ENCODE data around the gene NR2F2. TPM values are rescaled to one million over a fixed set of nuclear protein-coding genes. Genes with fewer than 3 reads are reported as not detected.

Gene NR2F2
- polyA plus RNA-seq, 1 donor (not counting 4 experiments of a cell fraction or from before 2014, with no cell fraction given) = 19.5 TPM

GRCh38 chr15:96312641-96313335, 17.7 kb upstream of the NR2F2 start:
- dilution Hi-C loops (cut with MboI; ENCODE audit: extremely low pct_ligation_motif_present, low sequenced_read_pairs) = no loop called here
- TF ChIP-seq CTCF (optimal IDR thresholded peaks at IDR 0.05 in 1 of 3, IDR thresholded peaks at IDR 0.05 in 1 of 3, conservative IDR thresholded peaks at IDR 0.05 in 1 of 3; ENCODE audit: extremely low read depth in 1 of 3, insufficient read depth in 2 of 3, low read length in 3 of 3) (no peak), EZH2 (IDR thresholded peaks at IDR 0.05; ENCODE audit: low read length) (no peak)
- peak overlapping the region; percentile 53 for H3K4me2 ChIP-seq (ENCODE audit: control insufficient read depth, extremely low read depth, insufficient read depth, low read depth, low read length)
- DNase-seq (ENCODE audit: low read depth, low spot score) (peak; percentile 78), FAIRE-seq (peak; percentile 91)
- peak overlapping the region in 1 of 3 experiments; percentile 2 for H3K4me3 ChIP-seq (ENCODE audit: control insufficient read depth in 2 of 3, extremely low read depth in 1 of 3, insufficient read depth in 2 of 3, low read depth in 1 of 3, low read length in 3 of 3)
- H3K9me3 ChIP-seq (ENCODE audit: control insufficient read depth, low read depth, low read length) = no peaks in the 10 kb centered on the region
- no peak overlapping the region for H2AFZ ChIP-seq (ENCODE audit: control insufficient read depth, low read length)
- peak overlapping the region; percentile 41 for H3K27ac ChIP-seq (ENCODE audit: control insufficient read depth, insufficient read depth, low read length)
- H3K36me3 ChIP-seq (ENCODE audit: control insufficient read depth in 2 of 2, extremely low read depth in 1 of 2, insufficient read depth in 2 of 2, low read length in 2 of 2) = no peaks in the 10 kb centered on the region
- H3K27me3 ChIP-seq (ENCODE audit: control insufficient read depth, extremely low read depth, insufficient read depth, low read length) = no peaks in the 10 kb centered on the region
- peaks cover 19% of the 10 kb centered on the region for H3K4me1 ChIP-seq (ENCODE audit: control insufficient read depth, extremely low read depth, insufficient read depth, low read length)
- no peaks in the 10 kb centered on the region for H4K20me1 ChIP-seq (ENCODE audit: control insufficient read depth, extremely low read depth, insufficient read depth, low read length)
- H3K79me2 ChIP-seq (ENCODE audit: control insufficient read depth, insufficient read depth, low read length) = no peaks in the 10 kb centered on the region
- no peaks in the 10 kb centered on the region for H3K9me1 ChIP-seq (ENCODE audit: control insufficient read depth, extremely low read depth, insufficient read depth, low read length)
- no peak overlapping the region for H3K9ac ChIP-seq (ENCODE audit: control insufficient read depth, extremely low read depth, insufficient read depth, low read length)

- Histone ChIP-seq H3K27ac (ENCODE audit: control insufficient read depth, insufficient read depth, low read length) (no peak overlapping the region), H2AFZ (ENCODE audit: control insufficient read depth, low read length) (no peak overlapping the region), H3K9me1 (ENCODE audit: control insufficient read depth, extremely low read depth, insufficient read depth, low read length) (no peaks in the 10 kb centered on the region), H3K4me3 (ENCODE audit: control insufficient read depth in 2 of 3, extremely low read depth in 1 of 3, insufficient read depth in 2 of 3, low read depth in 1 of 3, low read length in 3 of 3) (no peak overlapping the region), H3K79me2 (ENCODE audit: control insufficient read depth, insufficient read depth, low read length) (no peaks in the 10 kb centered on the region), H3K27me3 (ENCODE audit: control insufficient read depth, extremely low read depth, insufficient read depth, low read length) (no peaks in the 10 kb centered on the region), H4K20me1 (ENCODE audit: control insufficient read depth, extremely low read depth, insufficient read depth, low read length) (no peaks in the 10 kb centered on the region), H3K9ac (ENCODE audit: control insufficient read depth, extremely low read depth, insufficient read depth, low read length) (no peak overlapping the region), H3K36me3 (ENCODE audit: control insufficient read depth in 2 of 2, extremely low read depth in 1 of 2, insufficient read depth in 2 of 2, low read length in 2 of 2) (no peaks in the 10 kb centered on the region), H3K4me1 (ENCODE audit: control insufficient read depth, extremely low read depth, insufficient read depth, low read length) (peaks cover 19% of the 10 kb centered on the region), H3K4me2 (ENCODE audit: control insufficient read depth, extremely low read depth, insufficient read depth, low read depth, low read length) (no peak overlapping the region), H3K9me3 (ENCODE audit: control insufficient read depth, low read depth, low read length) (no peaks in the 10 kb centered on the region)
- FAIRE-seq (no peak), DNase-seq (ENCODE audit: low read depth, low spot score) (no peak)
- TF ChIP-seq EZH2 (IDR thresholded peaks at IDR 0.05; ENCODE audit: low read length) (no peak), CTCF (optimal IDR thresholded peaks at IDR 0.05 in 1 of 3, IDR thresholded peaks at IDR 0.05 in 1 of 3, conservative IDR thresholded peaks at IDR 0.05 in 1 of 3; ENCODE audit: extremely low read depth in 1 of 3, insufficient read depth in 2 of 3, low read length in 3 of 3) (no peak)
- dilution Hi-C loops (cut with MboI; ENCODE audit: extremely low pct_ligation_motif_present, low sequenced_read_pairs) = no loop called here
Measured at GRCh38 chr15:96314518-96314917, 16.0 kb upstream of the NR2F2 start.

Measured in keratinocyte (primary cell).